ENCODE results near the gene CTNNA3.

CTNNA3 gene

GRCh38 chr10:67327626-67328535, 368.1 kb downstream of the CTNNA3 start:
- DNase-seq (ENCODE audit: low spot score) = no peak

GRCh38 chr10:67319976-67320375, 376.0 kb downstream of the CTNNA3 start:
- DNase-seq (ENCODE audit: low spot score) = no peak

- no peak for DNase-seq (ENCODE audit: low spot score)
Observed at GRCh38 chr10:67308912-67309311, 387.1 kb downstream of the CTNNA3 start.

- DNase-seq (ENCODE audit: low spot score) = no peak
Observed at GRCh38 chr10:67306588-67307205, 389.3 kb downstream of the CTNNA3 start.

- DNase-seq (ENCODE audit: low spot score) = no peak
Observed at GRCh38 chr10:67302701-67303100, 393.3 kb downstream of the CTNNA3 start.

GRCh38 chr10:67299761-67300160, 396.2 kb downstream of the CTNNA3 start:
- DNase-seq (ENCODE audit: low spot score) = no peak

GRCh38 chr10:67297637-67298181, 398.3 kb downstream of the CTNNA3 start:
- DNase-seq (ENCODE audit: low spot score) = no peak

- DNase-seq (ENCODE audit: low spot score) = no peak
Observed at GRCh38 chr10:67296926-67297325, 399.1 kb downstream of the CTNNA3 start.

- no peak for DNase-seq (ENCODE audit: low spot score)
Observed at GRCh38 chr10:67288688-67289410, 407.1 kb downstream of the CTNNA3 start.

- no peak for DNase-seq (ENCODE audit: low spot score)
Observed at GRCh38 chr10:67284589-67284988, 411.4 kb downstream of the CTNNA3 start.

GRCh38 chr10:67282871-67283270, 413.1 kb downstream of the CTNNA3 start:
- DNase-seq (ENCODE audit: low spot score) = no peak

- DNase-seq (ENCODE audit: low spot score) = no peak
Observed at GRCh38 chr10:67280405-67280804, 415.6 kb downstream of the CTNNA3 start.

GRCh38 chr10:67277402-67277801, 418.6 kb downstream of the CTNNA3 start:
- DNase-seq (ENCODE audit: low spot score) = no peak

- no peak for DNase-seq (ENCODE audit: low spot score)
Observed at GRCh38 chr10:67269828-67270227, 426.2 kb downstream of the CTNNA3 start.

GRCh38 chr10:67268146-67268545, 427.8 kb downstream of the CTNNA3 start:
- no peak for DNase-seq (ENCODE audit: low spot score)

GRCh38 chr10:67262675-67263074, 433.3 kb downstream of the CTNNA3 start:
- no peak for DNase-seq (ENCODE audit: low spot score)

- no peak for DNase-seq (ENCODE audit: low spot score)
Observed at GRCh38 chr10:67261300-67261797, 434.6 kb downstream of the CTNNA3 start.

- no peak for DNase-seq (ENCODE audit: low spot score)
Observed at GRCh38 chr10:67259319-67259929, 436.6 kb downstream of the CTNNA3 start.

GRCh38 chr10:67257427-67258144, 438.4 kb downstream of the CTNNA3 start:
- no peak for DNase-seq (ENCODE audit: low spot score)

GRCh38 chr10:67257018-67257417, 439.0 kb downstream of the CTNNA3 start:
- no peak for DNase-seq (ENCODE audit: low spot score)

GRCh38 chr10:67250686-67251085, 445.3 kb downstream of the CTNNA3 start:
- DNase-seq (ENCODE audit: low spot score) = no peak
